Measurements from ENCODE around the gene AQP12A. TPM values are rescaled to one million over a fixed set of nuclear protein-coding genes. Genes with fewer than 3 reads are reported as not detected.

AQP12A gene
- total and polyA plus RNA-seq, 2 donors (not counting 1 experiment from before 2014, with no cell fraction given) = not detected

DNA sequence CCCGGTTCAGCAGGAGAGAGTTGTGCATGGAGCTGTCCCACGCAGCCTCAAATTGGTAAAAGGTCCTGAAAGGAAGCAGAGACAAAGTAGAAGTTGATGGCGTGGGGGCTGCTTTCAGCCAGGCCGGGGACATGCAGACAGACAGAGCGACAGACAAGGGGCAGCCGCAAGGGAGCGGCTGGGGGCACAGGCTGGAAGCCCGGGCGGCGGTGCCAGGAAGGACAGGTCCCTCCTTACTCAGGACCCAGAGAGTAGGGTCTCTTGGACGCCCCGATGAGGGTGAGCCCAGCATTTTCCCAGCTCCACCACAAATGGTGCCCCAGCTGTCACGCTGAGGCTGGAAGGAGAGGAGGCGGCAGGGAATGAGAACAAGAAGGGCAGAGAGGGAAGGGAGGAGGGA, 35.2 kb downstream of the AQP12A start:
- no peaks in the 10 kb centered on the region for H4K20me1 ChIP-seq (ENCODE audit: control insufficient read depth, insufficient read depth, low read length, poor library complexity, severe bottlenecking)
- no peak for ATAC-seq (ENCODE audit: low read depth)
- H3K4me2 ChIP-seq (replicated peaks; ENCODE audit: low read depth, low read length, poor library complexity, severe bottlenecking) = no peak overlapping the region
- DNase-seq = no peak
- no peaks in the 10 kb centered on the region for H3K9me3 ChIP-seq (ENCODE audit: control extremely low read depth in 1 of 3, control insufficient read depth in 2 of 3, insufficient read depth in 1 of 3, low read length in 2 of 3)
- no peak overlapping the region for H3K27ac Mint-ChIP-seq
- peaks cover 7% of the 10 kb centered on the region for H3K27me3 Mint-ChIP-seq
- no peak for TF ChIP-seq EZH2 (IDR thresholded peaks at IDR 0.05; ENCODE audit: borderline replicate concordance, insufficient read depth, low read depth, low read length, poor library complexity, severe bottlenecking)
- TF ChIP-seq, protein P1, sequence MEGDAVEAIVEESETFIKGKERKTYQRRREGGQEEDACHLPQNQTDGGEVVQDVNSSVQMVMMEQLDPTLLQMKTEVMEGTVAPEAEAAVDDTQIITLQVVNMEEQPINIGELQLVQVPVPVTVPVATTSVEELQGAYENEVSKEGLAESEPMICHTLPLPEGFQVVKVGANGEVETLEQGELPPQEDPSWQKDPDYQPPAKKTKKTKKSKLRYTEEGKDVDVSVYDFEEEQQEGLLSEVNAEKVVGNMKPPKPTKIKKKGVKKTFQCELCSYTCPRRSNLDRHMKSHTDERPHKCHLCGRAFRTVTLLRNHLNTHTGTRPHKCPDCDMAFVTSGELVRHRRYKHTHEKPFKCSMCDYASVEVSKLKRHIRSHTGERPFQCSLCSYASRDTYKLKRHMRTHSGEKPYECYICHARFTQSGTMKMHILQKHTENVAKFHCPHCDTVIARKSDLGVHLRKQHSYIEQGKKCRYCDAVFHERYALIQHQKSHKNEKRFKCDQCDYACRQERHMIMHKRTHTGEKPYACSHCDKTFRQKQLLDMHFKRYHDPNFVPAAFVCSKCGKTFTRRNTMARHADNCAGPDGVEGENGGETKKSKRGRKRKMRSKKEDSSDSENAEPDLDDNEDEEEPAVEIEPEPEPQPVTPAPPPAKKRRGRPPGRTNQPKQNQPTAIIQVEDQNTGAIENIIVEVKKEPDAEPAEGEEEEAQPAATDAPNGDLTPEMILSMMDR (IDR thresholded peaks at IDR 0.05) = no peak
- H3K27ac ChIP-seq (ENCODE audit: low read length in 2 of 2) = no peak overlapping the region
- no peaks in the 10 kb centered on the region for H3K9me3 Mint-ChIP-seq (ENCODE audit: insufficient read depth)
- H3K27me3 ChIP-seq (replicated peaks in 1 of 4; ENCODE audit: control extremely low read depth in 1 of 4, control insufficient read depth in 3 of 4, insufficient read depth in 4 of 4, low read length in 3 of 4) = peaks cover 0 to 7% (median 0%) of the 10 kb centered on the region in 4 experiments
- no peak overlapping the region for H3K4me3 ChIP-seq (ENCODE audit: control extremely low read depth in 1 of 5, extremely low read depth in 1 of 5, insufficient read depth in 1 of 5, low read depth in 2 of 5, low read length in 4 of 5)
- intact Hi-C loops (cut with micrococcal nuclease) = no loop called here
- no peak overlapping the region for H3K4me3 Mint-ChIP-seq
- WGBS (ENCODE audit: insufficient coverage) = 98% methylated on average over 12 of the region's 14 CpGs
- no peaks in the 10 kb centered on the region for H3K79me2 ChIP-seq (ENCODE audit: control insufficient read depth, insufficient read depth, low read length)
- no peaks in the 10 kb centered on the region for H3K4me1 Mint-ChIP-seq
- H3K9ac ChIP-seq (ENCODE audit: low read length) = no peak overlapping the region
- no peak overlapping the region for H2AFZ ChIP-seq (ENCODE audit: insufficient read depth, low read depth, low read length, poor library complexity, severe bottlenecking)
- H3K4me1 ChIP-seq (ENCODE audit: control insufficient read depth in 2 of 2, insufficient read depth in 2 of 2, low read length in 2 of 2) = no peaks in the 10 kb centered on the region
- no peaks in the 10 kb centered on the region for H3K36me3 ChIP-seq (replicated peaks in 1 of 2; ENCODE audit: control extremely low read depth in 1 of 2, control insufficient read depth in 1 of 2, extremely low read depth in 1 of 2, insufficient read depth in 2 of 2, low read length in 1 of 2)
- ChIA-PET CTCF (no interaction called here), POLR2A (no interaction called here)

- H3K4me1 Mint-ChIP-seq = no peaks in the 10 kb centered on the region
- DNase-seq (no peak), ATAC-seq (ENCODE audit: low read depth) (no peak)
- CTCF ChIA-PET = no interaction called here
- no peak overlapping the region for H3K4me3 Mint-ChIP-seq
- TF ChIP-seq EZH2 (IDR thresholded peaks at IDR 0.05; ENCODE audit: borderline replicate concordance, insufficient read depth, low read depth, low read length, poor library complexity, severe bottlenecking) = no peak
- TF ChIP-seq, protein P1 (IDR thresholded peaks at IDR 0.05) = no peak
- H4K20me1 ChIP-seq (ENCODE audit: control insufficient read depth, insufficient read depth, low read length, poor library complexity, severe bottlenecking) = no peaks in the 10 kb centered on the region
- intact Hi-C loops (cut with micrococcal nuclease) = no loop called here
- 83% methylated on average over 12 of the region's 14 CpGs for WGBS (ENCODE audit: insufficient coverage)
- H3K79me2 ChIP-seq (ENCODE audit: control insufficient read depth, insufficient read depth, low read length) = no peaks in the 10 kb centered on the region
- H3K27me3 Mint-ChIP-seq = peaks cover 7% of the 10 kb centered on the region
- no peaks in the 10 kb centered on the region for H3K4me1 ChIP-seq (ENCODE audit: control insufficient read depth in 2 of 2, insufficient read depth in 2 of 2, low read length in 2 of 2)
- H3K4me2 ChIP-seq (replicated peaks; ENCODE audit: low read depth, low read length, poor library complexity, severe bottlenecking) = no peak overlapping the region
- H3K27ac Mint-ChIP-seq = no peak overlapping the region
- POLR2A ChIA-PET = no interaction called here
- no peak overlapping the region for H3K4me3 ChIP-seq (ENCODE audit: control extremely low read depth in 1 of 5, extremely low read depth in 1 of 5, insufficient read depth in 1 of 5, low read depth in 2 of 5, low read length in 4 of 5)
- H2AFZ ChIP-seq (ENCODE audit: insufficient read depth, low read depth, low read length, poor library complexity, severe bottlenecking) = no peak overlapping the region
- H3K36me3 ChIP-seq (replicated peaks in 1 of 2; ENCODE audit: control extremely low read depth in 1 of 2, control insufficient read depth in 1 of 2, extremely low read depth in 1 of 2, insufficient read depth in 2 of 2, low read length in 1 of 2) = no peaks in the 10 kb centered on the region
- no peak overlapping the region for H3K27ac ChIP-seq (ENCODE audit: low read length in 2 of 2)
- no peak overlapping the region for H3K9ac ChIP-seq (ENCODE audit: low read length)
- H3K9me3 Mint-ChIP-seq (ENCODE audit: insufficient read depth) = no peaks in the 10 kb centered on the region
- H3K27me3 ChIP-seq (replicated peaks in 1 of 4; ENCODE audit: control extremely low read depth in 1 of 4, control insufficient read depth in 3 of 4, insufficient read depth in 4 of 4, low read length in 3 of 4) = peaks cover 0 to 7% (median 0%) of the 10 kb centered on the region in 4 experiments
- no peaks in the 10 kb centered on the region for H3K9me3 ChIP-seq (ENCODE audit: control extremely low read depth in 1 of 3, control insufficient read depth in 2 of 3, insufficient read depth in 1 of 3, low read length in 2 of 3)
Observed at GRCh38 chr2:240727439-240727838, 35.8 kb downstream of the AQP12A start.
